ENCODE data around the gene MZF1.
"Not testable (repeated sequence)": the region's sequence is repeated elsewhere in the genome, so short reads cannot be mapped to it uniquely, and the experiment has no call there.

Gene MZF1

DNA sequence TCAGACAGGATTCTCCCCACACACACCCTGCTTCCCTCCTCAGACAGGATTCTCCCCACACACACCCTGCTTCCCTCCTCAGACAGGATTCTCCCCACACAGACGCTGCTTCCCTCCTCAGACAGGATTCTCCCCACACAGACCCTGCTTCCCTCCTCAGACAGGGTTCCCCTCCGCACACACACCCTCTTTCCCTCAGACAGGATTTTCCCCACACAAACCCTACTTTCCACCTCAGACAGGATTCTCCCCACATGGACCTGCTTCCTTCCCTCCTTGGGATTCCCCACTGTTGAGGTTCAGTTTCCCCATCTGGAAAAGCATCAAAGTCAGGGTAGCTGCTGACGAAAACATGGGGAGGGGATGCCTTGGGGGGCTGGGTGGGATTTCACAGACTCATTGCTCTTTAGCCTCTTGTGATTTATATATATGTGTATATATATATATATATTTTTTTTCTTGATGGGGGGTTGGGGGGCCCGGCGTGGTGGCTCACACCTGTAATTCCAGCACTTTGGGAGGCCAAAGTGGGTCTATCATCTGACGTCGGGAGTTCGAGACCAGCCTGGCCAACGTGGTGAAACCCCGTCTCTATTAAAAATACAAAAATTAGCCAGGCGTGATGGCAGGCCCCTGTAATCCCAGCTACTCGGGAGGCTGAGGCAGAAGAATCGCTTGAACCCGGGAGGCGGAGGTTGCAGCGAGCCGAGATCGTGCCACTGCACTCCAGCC, 30.3 kb downstream of the MZF1 start:
- DNase-seq (ENCODE audit: low read depth), result not testable (repeated sequence)

DNA sequence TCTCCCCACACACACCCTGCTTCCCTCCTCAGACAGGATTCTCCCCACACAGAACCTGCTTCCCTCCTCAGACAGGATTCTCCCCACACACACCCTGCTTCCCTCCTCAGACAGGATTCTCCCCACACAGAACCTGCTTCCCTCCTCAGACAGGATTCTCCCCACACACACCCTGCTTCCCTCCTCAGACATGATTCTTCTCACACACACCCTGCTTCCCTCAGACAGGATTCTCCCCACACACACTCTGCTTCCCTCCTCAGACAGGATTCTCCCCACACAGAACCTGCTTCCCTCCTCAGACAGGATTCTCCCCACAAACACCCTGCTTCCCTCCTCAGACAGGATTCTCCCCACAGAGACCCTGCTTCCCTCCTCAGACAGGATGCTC, 34.0 kb downstream of the MZF1 start:
- DNase-seq (ENCODE audit: low read depth), result not testable (repeated sequence)

DNA sequence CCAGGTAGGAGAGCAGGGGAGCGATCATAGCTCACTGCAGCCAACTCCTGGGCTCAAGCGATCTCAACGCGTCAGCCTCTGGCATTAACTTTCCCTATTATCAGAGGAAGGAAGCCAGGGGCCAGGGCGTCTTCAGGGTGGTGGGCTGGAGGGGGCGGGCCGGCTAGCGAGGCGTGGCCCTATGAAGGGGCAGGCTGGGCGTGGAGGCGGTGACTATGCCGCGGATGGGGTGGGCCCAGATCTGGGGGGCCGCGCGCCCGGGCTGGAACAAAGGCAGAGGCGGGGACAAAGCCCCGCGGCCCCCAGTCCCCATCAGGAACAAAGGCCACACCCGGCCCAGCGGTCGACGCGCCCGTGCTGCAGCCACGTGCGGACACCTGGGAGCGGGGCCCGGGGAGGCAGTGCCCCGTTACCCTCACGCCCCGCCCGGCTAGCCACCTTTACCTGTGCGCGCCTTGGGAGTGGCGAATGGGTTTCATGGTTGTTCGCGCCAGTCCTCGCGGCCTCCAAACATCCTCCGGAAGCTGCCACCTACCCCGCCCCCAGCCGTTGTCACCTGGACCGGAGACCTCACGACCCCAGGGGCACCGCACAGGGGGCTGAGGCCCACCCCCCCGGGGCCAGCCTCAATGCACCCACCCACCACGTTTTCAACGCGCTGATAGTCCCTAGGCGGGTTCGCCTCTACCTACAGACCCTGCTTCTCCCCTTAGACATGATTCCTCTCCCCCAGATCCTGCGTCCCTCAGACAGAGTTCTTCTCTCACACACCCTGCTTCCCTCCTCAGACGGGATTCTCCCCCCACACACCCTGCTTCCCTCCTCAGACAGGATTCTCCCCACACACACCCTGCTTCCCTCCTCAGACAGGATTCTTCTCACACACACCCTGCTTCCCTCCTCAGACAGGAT, 34.6 kb downstream of the MZF1 start:
- DNase-seq (ENCODE audit: low read depth), result no peak

DNA sequence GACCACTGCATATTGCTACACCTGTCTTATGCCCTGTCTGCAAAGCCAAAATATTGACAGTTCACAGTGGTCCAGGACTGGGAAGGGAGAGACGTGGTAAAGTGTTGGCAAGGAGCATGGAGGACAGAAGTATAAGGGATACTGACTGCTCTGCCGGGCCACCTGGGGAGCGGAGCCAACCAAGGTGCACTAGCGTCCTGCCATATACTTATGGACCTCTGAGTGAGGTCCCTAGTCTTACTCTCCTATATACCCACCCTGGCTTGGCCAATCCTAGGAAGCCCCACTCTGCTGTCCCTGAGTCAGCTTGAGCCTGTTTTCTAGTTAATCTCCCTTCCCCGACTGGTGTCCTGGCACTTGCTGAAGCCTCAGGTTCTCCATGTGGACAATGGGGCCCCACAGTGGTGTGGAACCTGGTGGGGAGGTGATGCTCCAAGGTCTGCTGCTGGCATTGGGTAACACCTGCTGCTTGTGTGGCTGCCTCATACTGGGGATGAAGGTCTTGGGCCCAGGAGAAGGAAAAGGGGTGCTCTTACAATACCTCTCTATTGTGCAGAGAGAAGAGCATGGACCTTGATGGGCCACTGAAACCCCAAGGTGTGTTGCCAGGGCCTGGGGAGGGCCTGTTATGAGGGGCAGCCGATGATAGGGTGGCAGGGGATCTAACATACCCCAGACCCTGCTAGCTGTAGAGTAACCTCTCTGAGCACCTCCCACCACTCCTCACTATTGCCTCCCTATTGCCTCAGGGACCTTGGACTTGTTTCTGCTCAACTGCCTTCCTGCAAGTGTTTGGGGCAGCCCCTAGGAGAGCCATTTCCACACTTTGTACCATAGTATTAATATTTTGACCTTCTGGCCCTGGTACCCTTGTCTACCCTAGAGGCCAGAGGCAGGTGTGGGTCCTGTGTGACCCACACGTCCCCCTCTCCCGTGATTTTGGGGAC, 36.0 kb downstream of the MZF1 start:
- no peak for DNase-seq (ENCODE audit: low read depth)

DNA sequence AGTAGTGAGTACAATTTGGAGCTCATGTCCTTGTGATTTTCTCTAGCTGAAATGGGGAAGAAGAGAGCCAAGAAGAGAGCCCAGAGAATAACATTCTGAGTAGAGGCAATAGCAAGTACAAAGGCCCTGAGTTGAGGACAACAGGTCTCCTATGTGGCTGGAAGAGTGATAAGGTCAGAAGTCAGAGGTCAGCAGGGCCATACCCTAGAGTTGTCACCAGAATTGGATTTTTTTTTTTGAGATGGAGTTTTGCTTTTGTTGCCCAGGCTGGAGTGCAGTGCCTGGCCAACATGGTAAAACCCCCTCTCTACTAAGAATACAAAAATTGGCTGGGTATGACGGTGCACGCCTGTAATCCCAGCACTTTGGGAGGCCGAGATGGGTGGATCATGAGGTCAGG, 37.3 kb downstream of the MZF1 start:
- no peak for DNase-seq (ENCODE audit: low read depth)

DNA sequence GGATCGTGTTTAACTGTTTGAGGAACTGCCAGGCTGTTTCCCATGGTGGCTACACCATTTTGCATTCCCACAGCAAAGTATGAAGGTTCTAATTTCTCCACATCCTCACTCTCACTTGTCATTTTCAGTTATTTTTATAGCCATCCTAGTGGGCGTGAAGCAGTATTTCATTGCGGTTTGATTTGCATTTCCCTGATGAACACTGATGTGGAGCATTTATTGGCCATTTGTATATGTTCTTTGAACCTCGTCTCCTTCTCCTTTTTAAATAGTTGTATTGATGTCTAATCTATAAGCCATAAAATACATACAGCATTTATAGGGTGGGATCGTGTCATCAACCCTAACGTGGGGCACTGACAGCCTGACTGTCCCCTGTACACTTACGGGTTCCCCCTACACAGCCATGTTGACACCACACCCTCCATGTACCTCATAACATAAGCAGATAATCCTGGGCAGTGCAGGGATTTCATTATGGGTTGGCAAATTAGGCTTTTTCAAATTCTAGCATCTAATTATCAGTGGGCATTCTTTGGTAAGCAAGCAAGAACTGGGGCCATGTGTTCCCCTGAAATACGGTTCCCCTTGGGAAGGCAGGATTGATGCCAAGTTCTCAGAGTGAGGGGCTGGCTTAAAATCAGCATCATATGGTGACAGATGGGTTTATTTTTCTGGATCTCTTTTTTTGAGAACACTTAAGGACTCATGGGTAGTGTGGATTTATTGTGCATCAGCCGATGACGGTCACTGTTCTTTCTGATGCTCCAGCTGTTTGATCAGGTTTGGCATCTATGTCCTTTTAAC, 41.9 kb downstream of the MZF1 start:
- DNase-seq (ENCODE audit: low read depth), result no peak

DNA sequence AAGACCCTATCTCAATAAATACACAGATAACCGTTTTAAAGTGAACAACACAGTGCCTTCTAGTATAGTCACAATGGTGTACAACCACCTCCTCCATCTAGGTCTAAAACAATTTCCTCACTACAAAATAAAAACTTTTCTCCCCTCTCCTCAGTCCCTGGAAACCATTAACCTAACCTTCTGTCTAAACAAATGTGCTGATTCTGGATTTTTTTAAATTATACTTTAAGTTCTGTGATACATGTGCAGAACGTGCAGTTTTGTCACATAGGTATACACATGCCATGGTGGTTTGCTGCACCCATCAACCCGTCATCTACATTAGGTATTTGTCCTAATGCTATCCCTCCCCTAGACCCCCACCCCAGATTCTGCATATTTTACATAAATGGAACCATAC, 43.7 kb downstream of the MZF1 start:
- DNase-seq (ENCODE audit: low read depth), result no peak

DNA sequence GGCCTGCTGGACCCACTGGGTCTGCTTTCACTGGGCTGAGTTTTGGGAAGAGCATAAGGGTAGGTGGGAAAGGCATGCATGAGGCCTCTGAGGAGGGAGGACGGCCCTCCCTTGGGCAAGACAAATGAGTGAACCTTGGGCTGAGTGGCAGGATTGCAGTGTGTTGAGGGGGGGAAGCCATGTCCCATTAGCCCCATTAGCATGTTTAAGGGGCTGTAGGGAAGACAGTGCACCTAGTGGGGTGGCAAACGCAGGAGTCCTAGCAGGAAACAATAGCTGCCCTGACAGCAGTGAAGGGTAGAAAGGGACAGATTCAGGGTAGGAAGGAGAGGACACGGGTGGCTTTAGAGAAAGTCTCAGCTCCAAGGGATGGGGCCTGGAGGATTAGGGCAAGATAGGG, 50.4 kb downstream of the MZF1 start:
- no peak for DNase-seq (ENCODE audit: low read depth)

DNA sequence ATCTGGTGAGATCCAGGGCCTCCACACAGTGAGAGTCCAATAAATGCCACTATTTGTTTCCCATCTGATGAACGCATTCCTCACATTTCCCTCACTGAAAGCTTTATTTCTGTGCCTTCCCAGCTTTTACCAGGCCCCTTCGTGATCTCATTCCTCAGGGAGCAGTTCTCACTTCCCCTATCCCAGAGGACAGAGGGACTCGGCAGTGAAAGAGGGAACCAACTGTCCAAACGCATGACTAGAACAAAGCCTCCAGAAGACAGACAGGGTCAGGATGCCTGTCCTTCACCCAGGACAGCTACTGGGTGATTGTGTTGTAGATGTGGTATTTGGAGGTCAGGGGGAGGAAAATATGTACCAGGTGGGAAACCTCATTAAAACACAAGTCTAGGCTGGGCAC, 51.5 kb downstream of the MZF1 start:
- no peak for DNase-seq (ENCODE audit: low read depth)

DNA sequence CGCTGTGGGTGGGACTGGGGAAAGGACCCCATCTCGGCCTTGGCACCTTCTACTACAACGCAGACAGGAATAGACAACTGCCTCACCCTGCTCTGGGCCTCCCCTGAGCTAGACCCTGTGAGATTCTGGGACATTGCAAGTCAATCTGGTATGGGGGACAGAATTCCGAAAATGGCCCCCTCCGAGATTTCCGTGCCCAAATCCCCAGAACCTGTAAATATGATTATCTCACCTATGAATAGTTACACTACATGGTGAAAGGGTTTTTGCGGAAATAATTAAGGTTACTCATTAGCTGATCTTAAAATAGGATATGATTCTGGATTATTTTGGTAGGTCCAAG, 52.9 kb downstream of the MZF1 start:
- DNase-seq (ENCODE audit: low read depth), result no peak

DNA sequence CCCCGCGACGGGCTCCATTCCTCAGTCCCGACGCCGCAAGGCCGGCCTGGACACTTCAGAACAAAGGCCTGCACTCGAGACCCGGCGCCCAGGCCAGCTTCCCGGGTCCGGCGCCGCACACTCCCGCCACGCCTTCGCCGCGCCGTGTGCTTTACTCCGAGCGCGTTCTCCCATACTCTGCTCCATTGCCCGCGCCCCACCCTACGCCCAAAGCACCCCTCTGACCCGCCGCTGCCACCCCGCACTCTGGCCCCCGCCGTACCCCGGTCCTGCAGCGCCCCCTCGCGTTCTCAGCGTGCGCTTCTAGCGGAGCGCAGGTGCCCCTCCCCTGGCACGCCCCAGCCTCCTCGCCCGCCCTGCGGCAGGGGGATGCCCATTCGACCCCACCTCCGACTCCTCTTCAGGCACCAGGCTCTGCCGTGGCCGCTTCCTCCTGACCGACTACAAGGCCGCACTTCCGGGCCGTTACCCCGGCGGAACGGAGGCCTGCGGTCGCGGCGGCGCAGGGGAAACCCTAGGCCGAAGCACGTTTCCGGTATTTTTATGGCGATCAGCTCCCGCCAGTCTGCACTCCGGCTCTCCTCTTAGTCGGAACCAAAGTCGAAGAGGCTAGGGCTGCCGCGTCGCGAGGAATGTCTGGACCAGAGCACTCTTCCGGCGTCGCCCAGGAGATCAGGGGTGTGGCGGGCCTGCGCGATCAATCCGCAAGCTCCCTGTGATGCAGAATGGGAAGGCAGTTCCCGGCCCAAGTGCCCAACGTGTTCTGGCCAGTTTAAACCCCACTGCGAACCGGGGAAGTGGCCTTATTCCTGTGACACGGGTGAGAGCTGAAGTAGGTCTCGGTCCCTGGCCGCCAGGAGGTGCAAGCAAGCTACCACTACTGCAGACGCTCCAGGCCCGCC, 53.5 kb downstream of the MZF1 start, which contains the start of gene ZBTB45:
Gene ZBTB45 (minus strand): TSS at position 456 of the 902 bp plus-strand sequence. CDS start 2,137 bp downstream, outside the sequence.
- DNase-seq (ENCODE audit: low read depth), result peak; percentile 81

DNA sequence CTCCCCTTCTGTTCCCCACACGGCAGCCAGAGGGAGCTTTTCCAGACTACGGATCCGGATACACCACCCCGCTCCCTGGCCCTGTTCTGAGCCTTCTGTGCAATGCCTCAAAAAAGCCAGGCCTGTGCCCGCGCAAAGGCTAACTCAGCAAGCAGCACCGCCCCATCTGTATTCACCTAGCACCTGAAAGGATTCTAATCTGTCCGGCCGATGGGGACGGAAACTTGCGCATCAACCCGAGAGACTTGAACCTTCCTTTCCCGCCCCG, 54.1 kb downstream of the MZF1 start:
- DNase-seq (ENCODE audit: low read depth), result peak; percentile 32

DNA sequence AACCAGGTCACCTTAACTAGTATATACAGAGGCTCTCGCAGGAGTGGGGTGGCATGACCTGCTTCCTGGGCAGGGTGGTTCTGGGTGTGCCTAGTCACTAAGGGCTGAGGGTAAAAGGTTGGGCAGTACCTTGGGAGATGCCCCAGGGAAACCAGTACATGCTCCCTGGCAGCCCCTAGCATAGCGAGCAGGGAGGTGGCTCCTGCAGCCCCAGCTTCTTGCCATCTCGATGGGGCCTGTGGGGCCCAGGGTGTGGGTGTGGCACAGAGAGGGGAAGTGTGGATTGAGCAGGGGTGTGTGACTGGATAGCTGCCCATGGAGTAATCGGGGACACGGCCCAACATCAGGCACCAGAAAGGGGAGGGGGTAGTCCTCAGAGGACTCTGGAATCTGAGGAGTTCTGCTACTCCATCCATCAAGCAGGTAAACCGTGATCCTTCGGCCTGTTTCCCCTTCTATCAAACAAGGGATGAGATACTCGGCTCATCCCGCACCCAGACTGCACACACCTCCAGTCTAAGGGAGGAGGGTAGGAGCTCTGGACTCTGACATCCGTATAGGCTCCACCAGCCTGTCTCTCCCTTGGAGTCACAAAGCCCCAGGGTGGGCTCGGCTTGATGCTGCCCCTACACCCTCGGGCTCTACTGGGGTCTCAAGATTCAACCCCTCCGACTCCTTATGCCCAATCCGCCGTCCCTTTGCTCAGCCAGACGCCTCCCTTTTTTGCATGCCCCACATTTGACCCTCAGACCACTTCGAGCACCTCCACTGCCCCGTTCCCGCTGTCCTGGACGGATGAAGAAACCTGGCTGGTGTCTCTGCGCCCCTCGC, 54.7 kb downstream of the MZF1 start:
- DNase-seq (ENCODE audit: low read depth), result no peak

DNA sequence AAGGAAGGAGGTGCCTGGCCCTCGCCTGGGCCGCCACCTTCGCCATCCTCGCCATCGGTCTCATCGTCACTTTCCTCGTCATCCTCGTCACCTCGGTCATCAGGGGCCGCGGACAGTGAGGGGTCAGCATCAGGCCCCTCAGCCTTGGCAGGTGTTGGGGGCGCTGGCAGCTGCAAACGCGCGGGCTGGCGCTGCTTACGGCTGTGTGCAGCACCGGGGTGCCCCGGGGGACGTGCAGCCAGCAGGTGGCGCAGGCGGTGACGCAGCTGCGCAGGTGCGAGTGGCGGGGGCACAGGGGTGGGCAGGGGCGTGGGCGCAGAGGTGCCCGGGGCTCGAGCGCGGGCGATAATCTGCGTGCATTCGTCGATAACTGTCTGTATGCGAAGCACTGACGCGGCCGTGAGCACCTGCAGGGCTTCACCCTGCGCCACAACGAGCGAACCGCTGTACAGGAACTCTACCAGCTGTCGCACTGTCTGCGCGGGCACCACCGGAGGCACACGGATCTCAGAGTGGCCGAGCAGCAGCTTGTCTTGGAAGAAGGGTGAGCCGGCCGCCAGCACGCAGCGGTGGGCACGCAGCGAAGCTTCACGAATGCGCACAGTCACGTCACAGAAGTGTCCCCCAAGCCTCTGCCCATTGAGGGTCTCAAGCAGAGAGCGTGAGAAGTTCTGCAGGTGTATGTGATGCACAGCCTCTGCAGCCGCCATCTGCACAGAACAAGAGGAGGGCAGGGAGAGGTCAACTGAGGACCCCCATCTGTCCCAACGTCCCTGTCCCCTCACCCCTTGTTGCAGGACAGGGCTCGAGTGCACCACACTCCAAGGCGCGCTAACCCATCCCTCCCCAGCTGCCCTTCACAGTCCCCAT, 55.9 kb downstream of the MZF1 start:
- no peak for DNase-seq (ENCODE audit: low read depth)

DNA sequence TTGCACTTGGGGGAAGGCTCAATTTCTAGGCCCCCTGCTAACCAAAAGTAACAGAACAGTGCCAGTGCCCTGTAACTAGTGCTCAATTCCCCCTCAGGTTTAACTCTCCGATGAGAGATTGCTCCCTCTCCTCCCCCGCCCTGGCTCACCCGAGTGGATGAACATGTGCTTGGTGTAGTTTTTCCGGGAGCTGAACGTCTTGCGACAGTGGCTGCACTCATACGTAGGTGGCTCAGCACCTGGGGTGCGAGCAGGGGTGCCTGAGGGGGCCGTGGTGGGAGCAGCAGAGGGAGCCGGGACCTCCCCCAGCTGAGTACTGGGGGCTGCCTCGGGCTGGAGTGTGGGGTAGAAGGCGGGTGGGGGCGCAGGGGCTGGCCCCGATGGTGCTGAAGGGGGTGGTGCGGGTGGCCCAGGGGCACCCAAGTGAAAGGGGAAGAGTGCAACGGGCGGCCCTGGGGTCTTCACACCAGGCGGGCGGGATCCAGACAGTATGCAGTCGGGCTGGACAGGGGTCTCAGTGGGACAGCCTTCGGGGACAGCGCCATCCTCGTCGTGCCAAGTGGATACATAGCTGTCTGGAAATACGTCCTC, 56.8 kb downstream of the MZF1 start:
- DNase-seq (ENCODE audit: low read depth), result no peak

DNA sequence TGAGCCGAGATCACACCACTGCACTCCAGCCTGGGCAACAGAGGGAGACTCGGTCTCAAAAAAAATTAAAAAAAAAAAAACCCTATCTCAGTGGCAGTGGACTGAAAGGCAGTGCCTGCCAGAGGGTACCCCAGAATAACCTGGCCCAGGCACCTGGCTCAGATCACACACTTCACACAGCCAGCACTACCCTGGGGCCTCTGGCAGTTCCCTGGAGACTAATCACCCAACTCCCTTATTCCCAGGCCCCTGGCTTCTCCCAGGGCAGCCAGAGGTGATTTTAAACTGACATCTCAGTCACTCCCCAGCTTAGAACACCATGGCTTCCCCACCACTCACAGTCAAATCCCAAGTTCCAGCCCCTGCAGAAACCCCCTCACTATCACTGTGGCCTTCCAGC, 57.9 kb downstream of the MZF1 start:
- no peak for DNase-seq (ENCODE audit: low read depth)

DNA sequence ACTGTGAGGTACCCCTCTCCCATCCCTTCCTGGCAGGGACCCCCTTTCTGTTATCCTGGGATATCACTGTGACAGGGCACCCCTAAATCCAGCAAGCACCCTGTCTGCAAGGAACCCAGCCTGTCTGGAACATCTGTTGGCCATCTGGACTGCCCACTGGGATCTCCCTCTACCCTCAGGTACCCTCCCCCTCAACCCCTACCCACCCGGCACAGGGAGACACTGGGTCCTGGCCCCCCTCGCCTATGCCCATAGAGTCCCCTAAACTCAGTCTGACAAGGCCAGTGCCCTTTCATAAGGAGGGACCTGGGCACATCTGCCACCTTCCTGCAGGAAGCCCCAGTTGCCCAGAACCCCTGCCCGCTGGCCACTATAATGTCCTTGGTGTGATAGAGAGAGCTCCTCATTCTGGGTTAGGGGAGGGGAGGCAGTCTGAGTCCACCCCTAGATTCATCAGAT, 58.5 kb downstream of the MZF1 start:
- no peak for DNase-seq (ENCODE audit: low read depth)
